NCI-H748 (cell line): ENCODE data around the gene EZH2.

ENCODE experiments used
- DNase-seq: peaks from one replicate; lab custom pipeline; 2025; ENCODE audit not compliant: unreplicated experiment; lab: John Stamatoyannopoulos, UW

EZH2 gene

DNA sequence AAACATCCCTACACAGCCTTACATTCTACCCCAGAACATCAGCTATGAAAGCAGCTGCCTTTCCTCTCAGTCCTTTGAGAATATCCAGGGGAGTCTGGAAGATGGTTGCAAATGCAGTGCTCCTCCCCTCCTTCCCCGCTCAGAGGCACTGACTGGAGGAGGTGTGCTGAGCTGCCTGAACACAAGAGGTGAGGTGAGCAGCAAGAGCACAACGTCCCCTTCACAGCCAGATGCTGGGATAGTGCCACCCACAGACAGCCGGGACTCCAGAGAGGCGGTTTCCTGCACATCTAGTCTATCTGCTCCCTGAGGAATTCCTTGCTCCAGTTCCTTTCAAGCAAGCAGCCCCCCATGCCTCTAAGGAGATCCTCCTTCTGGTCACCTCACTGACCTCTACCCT, 74.2 kb downstream of the EZH2 start:
- DNase-seq = no peak

DNA sequence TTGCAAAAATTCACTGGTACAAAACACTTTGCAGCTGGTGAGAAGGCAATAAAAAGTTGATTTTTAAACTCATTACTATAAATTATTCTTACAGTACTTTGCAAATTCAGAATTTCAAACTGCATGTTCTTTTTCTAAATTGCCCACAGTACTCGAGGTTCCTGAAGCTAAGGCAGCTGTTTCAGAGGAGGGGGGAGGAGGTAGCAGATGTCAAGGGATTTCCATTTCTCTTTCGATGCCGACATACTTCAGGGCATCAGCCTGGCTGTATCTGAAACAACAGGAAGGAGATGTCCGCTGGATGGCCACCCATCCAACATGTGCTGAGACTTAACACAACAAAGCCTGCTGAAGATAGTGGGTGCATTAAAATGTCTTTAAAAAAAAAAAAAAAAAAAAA, 76.7 kb downstream of the EZH2 start:
- DNase-seq = no peak

DNA sequence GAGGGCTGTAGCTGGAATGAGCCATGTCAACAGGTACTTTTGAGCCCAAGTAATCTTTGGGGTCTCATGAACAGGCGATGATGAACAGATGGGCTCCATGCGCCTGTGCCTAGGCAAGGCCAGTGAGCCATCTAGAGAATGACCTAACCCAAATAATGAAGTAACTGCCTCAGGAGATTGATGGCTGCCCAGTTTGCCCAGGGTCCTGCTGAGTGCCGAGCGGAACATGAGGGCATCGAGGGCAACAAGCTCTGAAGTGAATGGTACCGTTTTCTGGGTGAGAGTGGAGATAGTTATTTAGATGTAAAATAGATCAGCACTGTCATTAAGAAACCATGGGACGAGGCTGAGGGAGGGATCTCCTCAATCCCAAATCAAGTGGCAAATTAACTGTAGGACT, 77.9 kb downstream of the EZH2 start:
- DNase-seq = no peak

DNA sequence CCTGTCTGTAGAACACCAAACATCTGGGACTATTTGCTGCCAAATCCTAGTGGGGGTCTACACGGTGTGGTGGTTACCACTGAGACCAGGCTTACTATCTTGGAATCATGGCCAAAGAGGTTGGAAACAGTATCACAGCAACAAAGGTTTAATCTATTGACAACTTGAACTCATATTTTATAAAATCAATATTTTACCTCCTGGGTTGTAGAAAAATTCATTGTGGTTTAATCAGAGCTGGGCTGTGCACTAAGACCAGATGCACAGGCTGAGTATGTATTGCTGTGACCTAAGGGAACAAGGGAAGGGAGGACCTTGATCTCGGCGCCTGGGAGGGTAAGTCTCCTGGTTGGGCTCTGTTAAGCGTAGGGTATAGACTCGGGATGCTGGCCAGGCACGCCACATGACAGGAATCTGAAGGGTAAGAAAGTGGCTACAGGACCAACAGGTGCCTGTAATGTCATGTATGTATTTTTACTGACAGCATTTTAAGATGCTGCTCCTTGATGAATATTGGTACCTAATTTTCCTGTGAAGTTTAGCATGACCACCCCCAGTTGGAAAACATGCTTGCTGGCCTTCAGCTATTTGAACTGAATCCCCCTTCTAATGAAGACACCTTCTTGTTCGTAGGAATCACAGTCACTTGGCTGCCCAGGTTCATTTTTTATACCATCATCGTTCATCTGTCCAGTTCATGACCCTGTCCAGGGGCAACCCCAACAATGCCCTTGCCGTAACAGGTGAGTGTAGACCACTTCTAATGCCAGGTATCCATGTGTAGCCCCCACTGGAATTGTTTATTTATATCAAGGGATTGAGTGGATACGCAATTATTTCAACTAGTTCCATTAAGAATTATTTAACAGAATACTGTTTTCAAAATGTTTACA, 79.5 kb downstream of the EZH2 start:
- DNase-seq = no peak

DNA sequence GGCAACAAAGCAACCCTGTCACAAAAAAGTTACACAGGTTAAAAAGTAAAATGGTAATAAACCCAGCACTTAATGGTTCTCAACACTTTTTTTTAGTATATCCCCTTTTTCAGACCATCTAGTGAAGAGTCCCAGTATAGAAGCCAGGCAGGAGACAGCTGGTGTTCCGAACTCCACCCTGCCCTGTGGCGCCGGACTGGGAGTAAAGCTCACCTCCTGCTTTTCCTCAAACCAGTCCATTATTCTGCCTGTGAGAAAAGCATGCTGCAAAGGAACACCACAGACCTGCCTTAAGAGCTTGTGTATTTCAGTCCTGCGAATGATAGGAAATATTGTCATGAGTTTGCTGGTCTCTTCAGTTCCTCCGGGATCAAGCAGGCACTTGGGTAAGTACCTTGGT, 81.0 kb downstream of the EZH2 start:
- no peak for DNase-seq

DNA sequence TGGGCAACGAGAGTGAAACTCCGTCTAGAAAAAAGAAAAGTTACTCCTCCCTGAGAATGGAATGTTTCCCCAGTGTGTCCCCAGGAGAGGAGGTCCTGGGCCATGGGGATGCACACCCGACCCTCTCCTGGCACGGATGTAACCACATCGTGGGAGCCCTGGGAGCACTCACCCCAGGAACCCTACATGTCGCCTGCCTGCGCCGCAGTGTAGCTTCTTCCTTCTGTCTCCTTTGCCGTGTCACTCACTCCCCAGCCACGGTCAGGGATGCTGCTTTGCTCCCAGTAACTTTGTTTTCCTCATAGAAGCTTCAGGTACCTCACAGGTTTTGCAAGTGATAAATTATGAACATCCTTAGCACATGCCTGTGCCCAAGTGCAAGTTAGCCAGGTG, 82.0 kb downstream of the EZH2 start:
- DNase-seq = no peak

DNA sequence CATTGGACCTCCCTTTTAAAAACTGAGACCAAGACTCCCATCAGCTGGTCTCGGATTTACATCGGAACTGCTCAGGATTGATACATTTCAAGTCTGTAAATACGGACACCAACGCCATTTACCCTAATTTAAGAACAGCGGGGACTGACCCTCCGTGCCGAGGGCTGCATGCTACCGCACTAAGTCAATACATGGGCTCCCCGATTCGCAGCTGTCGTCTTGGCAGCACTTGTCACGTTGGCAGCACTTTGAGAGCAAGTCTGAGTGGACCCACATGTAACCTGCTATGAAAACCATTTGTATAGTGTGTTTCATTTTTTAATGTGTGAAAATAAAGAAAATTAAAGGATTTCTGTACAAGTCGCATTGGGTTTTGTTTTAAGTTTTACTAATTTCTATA, 83.4 kb downstream of the EZH2 start:
- no peak for DNase-seq

DNA sequence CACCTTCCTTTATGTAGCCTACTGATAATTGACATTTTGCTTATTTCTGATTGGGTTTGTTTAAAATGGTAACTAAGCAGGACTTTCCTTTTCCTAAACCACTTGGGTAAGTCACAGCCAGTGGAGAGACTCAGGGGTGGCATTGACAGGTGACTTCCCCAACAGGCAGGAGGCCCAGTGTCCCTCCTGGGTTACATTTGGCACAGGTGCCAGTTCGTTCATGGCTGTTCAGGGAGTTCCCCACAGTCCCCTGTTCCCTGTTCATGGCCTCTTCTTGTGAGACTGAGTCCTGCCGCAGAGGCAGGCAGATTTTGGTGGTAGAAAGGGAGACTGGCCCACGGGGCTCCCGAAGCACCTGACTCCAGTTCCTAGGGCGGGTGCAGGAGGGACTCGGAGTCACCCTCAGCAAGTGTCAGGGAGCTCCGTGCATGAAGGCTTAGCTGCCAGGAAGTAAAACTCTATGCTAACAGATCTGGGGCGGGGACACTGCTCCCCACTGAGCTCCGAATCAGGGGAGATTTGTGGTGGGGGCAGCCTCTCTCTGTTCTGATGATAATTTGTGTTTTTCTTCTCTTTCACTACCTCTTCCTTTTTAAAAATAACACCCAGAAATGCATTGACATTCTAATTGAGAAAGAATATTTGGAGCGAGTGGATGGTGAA, 84.1 kb downstream of the EZH2 start:
- DNase-seq = no peak

DNA sequence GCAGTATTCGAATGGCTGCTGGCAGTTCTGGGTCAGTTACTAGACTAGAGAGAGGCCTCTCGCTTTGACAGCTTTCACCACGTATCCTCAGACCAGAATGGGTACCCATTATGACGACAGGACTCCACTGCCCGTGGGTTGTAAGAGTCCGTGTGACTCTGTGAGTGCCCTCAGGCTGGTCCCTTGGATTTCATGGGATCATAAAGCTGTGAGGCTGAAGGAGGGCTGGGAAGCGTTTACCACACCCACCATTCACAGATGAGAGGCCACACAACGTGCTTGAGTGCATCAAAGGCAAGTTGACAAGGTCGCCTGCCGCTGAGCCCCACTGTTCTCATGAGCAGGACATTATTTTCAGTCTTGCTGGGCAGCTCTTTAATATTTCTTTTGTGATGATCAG, 87.2 kb downstream of the EZH2 start:
- DNase-seq = no peak

DNA sequence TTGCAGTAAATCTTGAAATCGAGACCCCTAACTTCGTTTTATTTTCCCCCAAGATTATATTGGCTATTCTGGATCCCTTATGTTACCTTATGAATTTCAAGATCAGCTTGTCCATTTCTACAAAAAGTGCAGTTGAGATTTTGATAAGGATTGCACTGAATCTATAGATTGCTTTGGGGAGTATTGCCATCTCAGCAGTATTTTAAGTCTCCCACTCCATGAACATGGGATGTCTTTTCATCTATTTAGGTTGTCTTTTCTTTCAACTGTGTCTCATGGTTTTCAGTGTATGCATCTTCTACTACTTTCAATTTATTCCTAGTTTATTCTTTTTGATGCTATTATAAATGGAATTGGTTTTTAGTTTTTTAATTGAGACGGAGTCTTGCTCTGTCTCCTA, 89.6 kb downstream of the EZH2 start:
- DNase-seq = no peak

DNA sequence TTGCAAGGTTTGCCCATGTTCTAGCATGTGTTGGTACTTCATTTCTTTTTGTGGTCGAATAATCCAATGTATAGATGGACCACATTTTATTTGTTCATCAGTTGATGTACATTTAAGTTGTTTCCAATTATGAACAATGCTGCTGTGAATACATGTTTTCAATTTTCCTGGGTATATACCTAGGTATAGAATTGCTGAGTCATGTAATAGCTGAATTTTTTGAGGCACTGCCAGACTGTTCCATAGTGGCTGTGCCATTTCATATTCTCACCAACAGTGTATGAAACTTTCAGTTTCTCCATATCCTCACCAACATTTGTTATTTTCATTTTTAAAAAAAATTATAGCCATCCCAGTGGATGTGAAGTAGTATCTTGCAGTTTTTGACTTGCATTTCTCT, 90.5 kb downstream of the EZH2 start:
- no peak for DNase-seq

DNA sequence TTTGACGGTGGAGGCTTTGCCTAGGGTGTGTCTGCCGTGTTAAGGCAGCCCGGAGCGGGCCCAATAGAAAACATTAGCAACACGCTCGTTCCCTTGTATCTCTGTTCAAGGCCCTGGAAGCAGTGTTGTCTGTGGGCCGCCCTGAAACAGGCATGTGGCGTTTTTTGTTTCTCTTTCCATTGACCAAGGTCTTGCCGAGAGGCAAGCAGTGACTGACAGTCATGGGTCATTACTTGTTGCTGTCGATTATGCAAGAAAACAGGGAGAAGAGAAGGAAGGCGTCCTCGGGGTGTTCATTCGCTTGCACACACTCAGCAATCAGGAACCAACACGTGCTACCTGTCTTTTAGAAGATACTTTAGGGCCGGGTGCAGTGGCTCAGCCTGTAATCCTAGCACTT, 92.5 kb downstream of the EZH2 start:
- no peak for DNase-seq

DNA sequence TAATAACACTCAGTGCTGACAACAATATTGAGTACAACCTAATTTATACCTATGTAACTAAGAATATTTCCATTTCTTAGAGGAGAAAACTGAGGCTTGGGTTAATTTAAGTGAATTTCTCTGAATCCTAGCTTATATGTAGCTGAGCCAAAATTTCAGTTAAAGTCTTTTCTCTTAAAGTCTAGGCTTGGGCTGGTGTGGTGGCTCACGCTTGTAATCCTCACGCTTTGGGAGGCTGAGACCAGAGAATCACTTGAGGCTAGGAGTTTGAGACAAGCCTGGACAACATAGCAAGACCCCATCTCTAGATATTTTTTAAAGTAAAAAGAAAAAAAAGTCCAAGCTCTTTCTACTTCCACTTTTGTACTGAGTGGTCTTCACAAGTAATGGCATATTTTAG, 93.2 kb downstream of the EZH2 start:
- DNase-seq = no peak

DNA sequence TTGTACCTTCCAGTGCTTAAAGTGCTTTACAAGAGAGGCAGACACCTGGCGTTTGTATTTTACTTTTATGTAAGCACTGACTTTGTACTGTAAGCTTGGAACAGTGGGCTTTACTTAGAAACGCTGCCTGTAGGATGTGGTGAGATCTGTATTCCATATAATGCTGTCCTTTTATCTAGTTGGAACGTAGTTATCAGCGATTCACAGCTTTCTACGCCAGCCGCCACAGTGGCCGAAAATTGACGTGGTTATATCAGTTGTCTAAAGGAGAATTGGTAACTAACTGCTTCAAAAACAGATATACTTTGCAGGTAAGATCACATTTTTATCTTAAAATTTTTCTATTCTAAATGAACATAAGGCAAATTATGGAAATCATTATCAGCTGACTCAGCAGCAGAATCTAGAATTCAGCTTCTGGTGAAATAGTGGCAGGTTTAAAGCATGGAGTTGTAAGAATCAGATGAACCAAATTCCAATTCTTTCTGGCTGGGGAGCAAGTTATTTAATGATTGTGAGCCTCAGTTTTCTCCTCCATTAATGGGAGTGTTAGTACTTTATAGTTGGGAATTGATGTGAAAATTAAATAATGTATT, 93.9 kb downstream of the EZH2 start:
- no peak for DNase-seq

DNA sequence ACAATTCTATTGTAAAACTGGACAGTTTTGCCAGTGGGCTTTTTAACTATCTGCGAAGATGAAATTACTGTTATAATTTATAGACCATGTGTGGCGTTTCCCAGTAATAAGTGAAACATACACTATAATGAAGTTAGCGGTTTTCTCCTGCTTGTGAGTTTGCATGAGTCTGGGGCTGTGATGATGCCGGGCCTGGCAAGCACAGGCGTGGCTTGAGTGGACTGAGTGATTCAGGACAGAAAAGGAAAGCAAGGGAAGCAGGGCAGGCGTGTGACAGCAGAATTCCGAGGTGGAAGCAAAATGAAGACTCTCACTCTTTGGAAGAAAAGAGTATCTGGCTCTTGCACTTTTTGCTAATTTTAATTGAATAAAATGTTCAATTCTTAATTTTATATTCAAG, 94.9 kb downstream of the EZH2 start:
- DNase-seq = no peak

DNA sequence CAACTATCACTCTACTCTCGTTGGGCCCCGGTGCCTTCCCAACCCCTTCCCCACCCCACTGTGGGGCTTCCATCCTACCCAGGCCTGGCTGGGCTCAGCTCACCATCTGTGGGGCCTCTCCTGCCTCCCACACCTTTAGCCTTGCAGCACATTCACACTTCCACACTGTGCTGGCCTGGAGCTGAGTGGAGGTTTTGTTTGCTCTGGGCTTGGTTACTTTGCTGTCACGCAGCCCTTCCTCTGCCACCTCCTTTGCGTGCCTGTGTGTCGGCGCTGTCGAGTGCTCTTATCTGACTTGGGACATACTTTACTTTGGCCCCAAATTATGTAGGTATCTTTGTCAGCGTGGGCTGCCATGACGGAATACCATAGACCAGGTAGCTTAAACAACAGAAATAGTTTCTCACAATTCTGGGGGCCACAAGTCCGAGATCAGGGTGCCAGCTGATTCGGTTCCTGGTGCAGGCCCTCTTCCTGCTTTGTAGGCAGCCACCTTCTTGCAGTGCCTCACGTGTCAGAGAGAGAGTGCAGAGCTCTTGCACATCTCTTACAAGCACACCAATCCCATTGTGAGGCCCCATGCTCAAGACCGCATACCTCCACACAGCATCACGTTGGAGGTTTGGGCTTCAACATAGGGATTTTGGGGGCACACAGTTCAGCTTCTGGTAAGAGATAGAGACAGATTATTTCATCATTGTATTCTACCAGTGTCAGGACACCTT, 96.4 kb downstream of the EZH2 start:
- no peak for DNase-seq

DNA sequence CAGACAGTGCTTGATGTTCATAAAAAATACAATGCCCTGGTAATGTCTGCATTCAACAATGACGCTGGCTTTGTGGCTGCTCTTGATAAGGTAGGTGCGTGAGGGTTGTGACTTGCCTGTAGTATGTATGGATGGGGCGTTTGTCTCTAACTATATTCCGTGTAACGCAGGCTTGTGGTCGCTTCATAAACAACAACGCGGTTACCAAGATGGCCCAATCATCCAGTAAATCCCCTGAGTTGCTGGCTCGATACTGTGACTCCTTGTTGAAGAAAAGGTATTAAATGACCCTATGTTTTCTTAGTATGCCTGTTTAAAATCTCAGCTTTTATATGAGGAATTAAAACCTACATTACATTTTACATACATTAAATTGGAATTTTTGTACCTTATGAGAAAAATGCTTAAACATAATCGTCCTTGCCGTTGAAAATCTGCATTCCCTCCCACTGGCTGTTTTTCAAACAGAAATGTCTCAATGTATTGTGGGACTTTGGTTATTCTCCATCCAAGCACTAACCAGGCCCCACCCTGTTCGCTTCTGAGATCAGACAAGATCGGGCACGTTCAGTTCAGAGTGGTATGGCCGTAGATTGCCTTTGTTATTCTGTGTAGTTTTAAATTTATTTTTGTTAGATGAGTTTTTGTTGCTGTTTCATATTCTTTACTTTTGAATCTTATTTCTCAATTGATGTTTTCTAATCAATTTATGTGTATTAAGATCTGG, 100.1 kb downstream of the EZH2 start:
- DNase-seq = no peak

DNA sequence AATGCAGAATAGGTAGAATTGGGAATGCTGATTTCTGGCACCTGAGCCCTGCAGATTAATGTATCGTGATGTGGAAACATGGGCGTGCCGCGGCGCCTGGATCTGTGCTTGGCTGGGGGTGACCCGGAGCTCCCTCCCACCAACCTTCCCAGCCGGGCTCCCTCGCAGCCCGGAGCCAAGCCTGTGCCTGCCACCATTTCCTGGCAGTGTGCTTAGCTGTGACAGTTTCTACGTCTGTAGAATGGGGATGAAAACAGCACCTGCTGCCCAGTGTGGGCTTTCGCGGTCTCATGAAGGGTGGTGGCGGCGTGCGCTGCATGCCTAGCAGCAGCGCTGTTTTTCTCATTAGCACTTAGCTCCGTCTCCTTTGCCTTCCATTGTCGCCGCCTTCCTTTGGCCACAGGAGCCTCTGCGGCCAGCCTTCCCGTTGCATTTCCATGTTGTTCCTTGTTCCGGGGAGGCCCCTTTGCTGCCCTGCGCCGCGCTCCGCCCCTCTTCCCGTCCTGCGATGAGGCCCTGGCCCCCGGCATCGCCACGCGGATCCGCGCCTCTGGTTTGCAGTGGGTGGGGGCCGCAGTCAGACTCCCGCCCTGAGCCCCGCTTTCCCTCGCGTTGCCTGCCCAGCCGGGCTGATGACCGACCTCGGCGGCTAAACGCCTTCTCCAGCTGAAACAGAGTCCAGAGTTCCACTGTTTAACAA, 101.2 kb downstream of the EZH2 start:
- no peak for DNase-seq

DNA sequence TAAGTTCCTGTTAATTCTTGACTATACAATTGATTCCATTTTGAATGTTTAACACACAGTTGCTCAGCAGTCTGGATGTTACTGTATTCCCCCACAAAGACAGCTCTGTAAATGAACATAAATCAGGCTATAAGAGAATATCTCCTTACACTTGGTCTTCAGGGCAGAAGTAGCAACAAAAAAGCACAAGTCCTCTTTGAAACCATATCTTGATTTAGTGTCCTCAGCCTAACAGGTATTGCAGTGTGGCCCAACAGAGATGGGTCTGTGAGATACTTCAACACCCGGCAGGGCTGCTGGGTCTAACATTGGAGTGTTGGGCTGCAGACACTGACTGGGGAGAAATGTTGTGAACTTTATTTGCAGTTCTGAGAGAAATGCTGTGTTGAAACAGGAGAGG, 109.6 kb downstream of the EZH2 start:
- DNase-seq = no peak

DNA sequence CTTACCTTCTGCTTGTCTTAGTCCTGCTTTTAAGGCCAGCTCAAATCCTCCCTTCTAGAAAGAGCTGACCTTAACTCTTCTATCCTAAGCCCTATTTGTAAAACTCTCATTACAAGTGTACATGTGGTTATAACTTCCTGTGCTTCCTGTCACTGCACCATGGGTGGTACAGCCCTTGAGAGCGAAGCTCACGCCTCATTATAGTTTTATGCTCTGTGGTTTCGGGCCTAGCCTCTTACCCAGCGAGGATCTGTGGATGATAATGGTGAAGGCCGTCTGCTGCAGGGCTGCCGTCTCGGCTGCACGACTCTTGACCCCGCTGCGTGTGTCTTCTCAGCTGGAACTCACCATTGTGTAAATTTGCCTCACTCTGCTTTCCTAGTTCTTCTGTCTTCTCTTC, 110.8 kb downstream of the EZH2 start:
- peak; percentile 29 for DNase-seq
